A549 (cell line): Measurements from ENCODE around the gene SYNDIG1L. TPM values are rescaled to one million over a fixed set of nuclear protein-coding genes. Genes with fewer than 3 reads are reported as not detected.

Experiments used
- ATAC-seq, 2 experiments: fragments of 200-7000 bp in 1 of 2; fragments of >200 bp in 1 of 2; cut with Nextera tagmentation in 1 of 2; cut with Tn5 transposase in 1 of 2; 3 replicates each; pipeline versions ENCODE4 v1.8.0 to v1.9.1; 2018 to 2020; ENCODE audit warnings: mild to moderate bottlenecking in 1 of 2, moderate library complexity in 1 of 2
- CTCF ChIA-PET: fragments of 300-600 bp; sonication (Branson Sonifier 250); formaldehyde crosslinking; extraction: SDS; loops from one replicate; lab custom pipeline; 2021; ENCODE audit warnings: antibody characterized with exemption, inconsistent platforms; lab: Yijun Ruan, JAX
- POLR2A ChIA-PET: fragments of 350-600 bp; formaldehyde crosslinking; extraction: SDS; loops from one replicate; lab custom pipeline; 2021; ENCODE audit warnings: antibody characterized with exemption, inconsistent platforms; lab: Yijun Ruan, JAX
- DNase-seq, 2 experiments: peaks; one replicate each; pipeline versions ENCODE4 v3.0.0 to v3.0.0-alpha.2; 2011 to 2016; ENCODE audit warnings: low read depth in 1 of 2, low spot score in 1 of 2
- FAIRE-seq: peaks from 2 replicates; lab custom pipeline; 2011; peaks lifted over from hg19 to GRCh38; lab: Jason Lieb, UNC
- H3K27ac ChIP-seq, 2 experiments: fragments of >200 bp; sonication (Bioruptor Twin); formaldehyde crosslinking; 3 replicates each; pipeline ENCODE4 v1.5.1; 2016 to 2017
- H3K4me1 ChIP-seq: fragments of >200 bp; sonication (Bioruptor Twin); formaldehyde crosslinking; 3 replicates; pipeline ENCODE4 v1.6.1; 2016
- H3K4me2 ChIP-seq: fragments of >200 bp; sonication (Bioruptor Twin); formaldehyde crosslinking; 3 replicates; pipeline ENCODE4 v1.6.1; 2016
- H3K4me3 ChIP-seq: fragments of >200 bp; sonication (Bioruptor Twin); formaldehyde crosslinking; 3 replicates; pipeline ENCODE4 v1.5.1; 2016
- H3K9me3 ChIP-seq: fragments of >200 bp; sonication (Bioruptor Twin); formaldehyde crosslinking; 3 replicates; pipeline ENCODE4 v1.6.1; 2016
- CBX2 ChIP-seq: fragments of 200-600 bp; sonication (generic); IDR thresholded peaks from 2 replicates; pipeline ENCODE4 v1.6.1; 2016; ENCODE audit warnings: low read depth, mild to moderate bottlenecking, borderline replicate concordance
- CHD2 ChIP-seq: fragments of 150-350 bp; IDR thresholded peaks from 2 replicates; pipeline ENCODE4 v1.6.1; 2014; ENCODE audit warnings: low read length; ENCODE audit not compliant: partially characterized antibody
- CHD4 ChIP-seq: fragments of 200-600 bp; sonication (generic); IDR thresholded peaks from 2 replicates; pipeline ENCODE4 v1.6.1; 2016; ENCODE audit warnings: antibody characterized with exemption, mild to moderate bottlenecking, borderline replicate concordance
- FOXS1 ChIP-seq: fragments of 250-450 bp; sonication (Bioruptor Pico); IDR thresholded peaks from 2 replicates; pipeline ENCODE4 v1.5.0; 2020; ENCODE audit warnings: mild to moderate bottlenecking, moderate library complexity
- HEYL ChIP-seq: fragments of 250-450 bp; sonication (Bioruptor Pico); IDR thresholded peaks from 2 replicates; pipeline ENCODE4 v1.8.0; 2021; ENCODE audit warnings: mild to moderate bottlenecking, moderate library complexity
- HOXB5 ChIP-seq: fragments of 250-450 bp; sonication (Bioruptor Pico); IDR thresholded peaks from 2 replicates; pipeline ENCODE4 v1.5.0; 2020; ENCODE audit warnings: mild to moderate bottlenecking, moderate library complexity
- MAX ChIP-seq: IDR thresholded peaks from 2 replicates; pipeline ENCODE4 v1.6.1; 2012
- MYC ChIP-seq: IDR thresholded peaks from 2 replicates; pipeline ENCODE4 v1.6.1; 2012; ENCODE audit warnings: mild to moderate bottlenecking, inconsistent platforms, low read length, improper control_type of control experiment, borderline replicate concordance
- NPAS2 ChIP-seq: fragments of 250-450 bp; sonication (Bioruptor Pico); IDR thresholded peaks from 2 replicates; pipeline ENCODE4 v1.8.0; 2022; ENCODE audit warnings: mild to moderate bottlenecking, moderate library complexity, borderline replicate concordance
- NR3C1 ChIP-seq: fragments of >200 bp; sonication (Bioruptor Twin); formaldehyde crosslinking; IDR thresholded peaks from 3 replicates; pipeline ENCODE4 v1.6.1; 2017
- PHF8 ChIP-seq: fragments of 200-600 bp; sonication (generic); IDR thresholded peaks from 2 replicates; pipeline ENCODE4 v1.6.1; 2016; ENCODE audit warnings: low read depth, mild to moderate bottlenecking, antibody characterized with exemption, moderate library complexity, borderline replicate concordance
- RAD21 ChIP-seq, 2 experiments: fragments of >200 bp in 1 of 2; sonication (Bioruptor Twin) in 1 of 2; formaldehyde crosslinking in 1 of 2; IDR thresholded peaks in 1 of 2; conservative IDR thresholded peaks in 1 of 2; 2 replicates in 1 of 2; 3 replicates in 1 of 2; pipeline ENCODE4 v1.6.1; 2012 to 2018; ENCODE audit warnings: inconsistent platforms in 1 of 2
- SMC3 ChIP-seq: fragments of >200 bp; sonication (Bioruptor Twin); formaldehyde crosslinking; IDR thresholded peaks from 3 replicates; pipeline ENCODE4 v1.6.1; 2018; ENCODE audit warnings: inconsistent platforms
- SREBF2 ChIP-seq: fragments of 450-650 bp; IDR thresholded peaks from 2 replicates; pipeline ENCODE4 v1.6.1; 2014; ENCODE audit warnings: mild to moderate bottlenecking, moderate library complexity
- TP53 ChIP-seq: fragments of 250-450 bp; sonication (Bioruptor Pico); IDR thresholded peaks from 2 replicates; pipeline ENCODE4 v1.5.0; 2021; ENCODE audit warnings: mild to moderate bottlenecking, moderate library complexity
- ZC3H11A ChIP-seq: fragments of 450-650 bp; IDR thresholded peaks from 2 replicates; pipeline ENCODE4 v1.6.1; 2014; ENCODE audit warnings: antibody characterized with exemption, mild to moderate bottlenecking
- WGBS: methylation state at CpG from one replicate; pipeline ENCODE4 v1.1.6; 2017; ENCODE audit errors: missing lambda C conversion rate; 5-methylcytosine and 5-hydroxymethylcytosine counted together
- polyA plus RNA-seq, 4 experiments: library from polyadenylated mRNA; depleted of rRNA in 3 of 4; stranded (reverse); fragments of >200 nt; fragmentation: RNase III in 1 of 4; extraction: RNeasy Plus Mini Kit Qiagen cat#74134 plus additional on column Dnase treatment in 1 of 4; gene quantifications; 2 replicates in 3 of 4; 3 replicates in 1 of 4; pipeline ENCODE4 v1.2.3, GENCODE V29; 2011 to 2017
- TF ChIP-seq, protein P1 (sequence below): fragments of >200 bp; sonication (Bioruptor Twin); formaldehyde crosslinking; IDR thresholded peaks from 2 replicates; pipeline ENCODE4 v1.6.1; 2016
- TF ChIP-seq, protein P2 (sequence below): IDR thresholded peaks from 2 replicates; pipeline ENCODE4 v1.6.1; 2012; ENCODE audit warnings: low read depth, borderline replicate concordance
- TF ChIP-seq, protein P3 (sequence below): fragments of >200 bp; sonication (Bioruptor Twin); formaldehyde crosslinking; IDR thresholded peaks from 3 replicates; pipeline ENCODE4 v1.5.1; 2016
- TF ChIP-seq, protein P4 (sequence below): fragments of 150-350 bp; IDR thresholded peaks from 2 replicates; pipeline ENCODE4 v1.6.1; 2014; ENCODE audit warnings: low read depth, mild to moderate bottlenecking, low read length
- TF ChIP-seq, protein P5 (sequence below): IDR thresholded peaks from 2 replicates; pipeline ENCODE4 v1.6.1; 2012
- TF ChIP-seq, protein P6 (sequence below): fragments of 250-450 bp; sonication (Bioruptor Pico); IDR thresholded peaks from 2 replicates; pipeline ENCODE4 v1.5.0; 2020; ENCODE audit warnings: low read depth, mild to moderate bottlenecking, moderate library complexity

The SYNDIG1L gene
- polyA plus RNA-seq, 2 of the 4 experiments (the other 2 are of a cell fraction), result not detected

- TF ChIP-seq SREBF2, result no peak
- TF ChIP-seq, protein P1, sequence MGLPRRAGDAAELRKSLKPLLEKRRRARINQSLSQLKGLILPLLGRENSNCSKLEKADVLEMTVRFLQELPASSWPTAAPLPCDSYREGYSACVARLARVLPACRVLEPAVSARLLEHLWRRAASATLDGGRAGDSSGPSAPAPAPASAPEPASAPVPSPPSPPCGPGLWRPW, result no peak
- no peak for TF ChIP-seq PHF8
- TF ChIP-seq FOXS1 (CRISPR knock-in tag), result no peak
- TF ChIP-seq, protein P2, sequence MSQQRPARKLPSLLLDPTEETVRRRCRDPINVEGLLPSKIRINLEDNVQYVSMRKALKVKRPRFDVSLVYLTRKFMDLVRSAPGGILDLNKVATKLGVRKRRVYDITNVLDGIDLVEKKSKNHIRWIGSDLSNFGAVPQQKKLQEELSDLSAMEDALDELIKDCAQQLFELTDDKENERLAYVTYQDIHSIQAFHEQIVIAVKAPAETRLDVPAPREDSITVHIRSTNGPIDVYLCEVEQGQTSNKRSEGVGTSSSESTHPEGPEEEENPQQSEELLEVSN, result no peak
- TF ChIP-seq CBX2, result no peak
- TF ChIP-seq, protein P3, sequence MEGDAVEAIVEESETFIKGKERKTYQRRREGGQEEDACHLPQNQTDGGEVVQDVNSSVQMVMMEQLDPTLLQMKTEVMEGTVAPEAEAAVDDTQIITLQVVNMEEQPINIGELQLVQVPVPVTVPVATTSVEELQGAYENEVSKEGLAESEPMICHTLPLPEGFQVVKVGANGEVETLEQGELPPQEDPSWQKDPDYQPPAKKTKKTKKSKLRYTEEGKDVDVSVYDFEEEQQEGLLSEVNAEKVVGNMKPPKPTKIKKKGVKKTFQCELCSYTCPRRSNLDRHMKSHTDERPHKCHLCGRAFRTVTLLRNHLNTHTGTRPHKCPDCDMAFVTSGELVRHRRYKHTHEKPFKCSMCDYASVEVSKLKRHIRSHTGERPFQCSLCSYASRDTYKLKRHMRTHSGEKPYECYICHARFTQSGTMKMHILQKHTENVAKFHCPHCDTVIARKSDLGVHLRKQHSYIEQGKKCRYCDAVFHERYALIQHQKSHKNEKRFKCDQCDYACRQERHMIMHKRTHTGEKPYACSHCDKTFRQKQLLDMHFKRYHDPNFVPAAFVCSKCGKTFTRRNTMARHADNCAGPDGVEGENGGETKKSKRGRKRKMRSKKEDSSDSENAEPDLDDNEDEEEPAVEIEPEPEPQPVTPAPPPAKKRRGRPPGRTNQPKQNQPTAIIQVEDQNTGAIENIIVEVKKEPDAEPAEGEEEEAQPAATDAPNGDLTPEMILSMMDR, result no peak
- no peak for TF ChIP-seq RAD21 (conservative IDR thresholded peaks at IDR 0.05 in 1 of 2, IDR thresholded peaks at IDR 0.05 in 1 of 2)
- no peak for TF ChIP-seq CHD4
- TF ChIP-seq, all 56 proteins: peak for 0
- ChIA-PET CTCF (interaction anchor here (1.1 kb wide), 1 partner anchor 9 kb away, joined by 4 read pairs; no protein-coding TSS in a partner anchor), POLR2A (no interaction called here)
- Histone ChIP-seq H3K4me3 (no peak overlapping the region), H3K4me1 (no peaks in the 10 kb centered on the region), H3K9me3 (no peaks in the 10 kb centered on the region), H3K27ac (no peak overlapping the region), H3K4me2 (no peak overlapping the region)
- FAIRE-seq (no peak), ATAC-seq (no peak), DNase-seq (no peak)
- WGBS, result 45% methylated on average over 4 of the region's 6 CpGs
These were observed 16.6 kb downstream of the SYNDIG1L start for GRCh38 chr14:74409441-74409840.

GRCh38 chr14:74408870-74409269, 17.1 kb downstream of the SYNDIG1L start:
- POLR2A ChIA-PET, result no interaction called here

DNA sequence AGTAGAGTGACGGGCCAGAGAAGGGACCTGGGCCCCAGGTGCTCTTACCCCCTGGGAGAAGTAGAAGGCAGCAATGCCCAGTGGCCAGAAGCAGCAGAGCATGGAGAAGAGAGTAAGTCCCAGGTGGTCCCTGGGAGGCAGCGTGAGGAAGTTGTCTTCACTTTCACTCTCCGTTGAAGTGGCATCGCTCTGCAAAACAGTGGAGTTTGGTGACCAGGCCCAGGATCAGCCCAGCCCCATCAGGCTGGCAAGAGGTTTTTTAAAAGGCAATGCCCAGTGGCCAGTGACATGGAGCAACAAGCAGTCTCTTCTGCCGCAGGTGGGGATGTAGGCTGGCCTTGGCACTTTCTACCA, 18.2 kb downstream of the SYNDIG1L start:
- Histone ChIP-seq H3K4me3 (no peak overlapping the region), H3K9me3 (no peaks in the 10 kb centered on the region), H3K4me1 (no peaks in the 10 kb centered on the region), H3K4me2 (no peak overlapping the region), H3K27ac (no peak overlapping the region)
- DNase-seq (no peak), ATAC-seq (no peak), FAIRE-seq (no peak)
- ChIA-PET CTCF (interaction anchor here (0.8 to 1.3 kb wide), 2 partner anchors 19 to 25 kb away, joined by 3 to 5 read pairs; no protein-coding TSS in a partner anchor), POLR2A (no interaction called here)
- WGBS, result 87% methylated on average over 5 of the region's 5 CpGs
- no peak for TF ChIP-seq SREBF2
- TF ChIP-seq NR3C1, result no peak
- TF ChIP-seq, protein P3, result no peak
- TF ChIP-seq MAX, result no peak
- TF ChIP-seq, protein P4, sequence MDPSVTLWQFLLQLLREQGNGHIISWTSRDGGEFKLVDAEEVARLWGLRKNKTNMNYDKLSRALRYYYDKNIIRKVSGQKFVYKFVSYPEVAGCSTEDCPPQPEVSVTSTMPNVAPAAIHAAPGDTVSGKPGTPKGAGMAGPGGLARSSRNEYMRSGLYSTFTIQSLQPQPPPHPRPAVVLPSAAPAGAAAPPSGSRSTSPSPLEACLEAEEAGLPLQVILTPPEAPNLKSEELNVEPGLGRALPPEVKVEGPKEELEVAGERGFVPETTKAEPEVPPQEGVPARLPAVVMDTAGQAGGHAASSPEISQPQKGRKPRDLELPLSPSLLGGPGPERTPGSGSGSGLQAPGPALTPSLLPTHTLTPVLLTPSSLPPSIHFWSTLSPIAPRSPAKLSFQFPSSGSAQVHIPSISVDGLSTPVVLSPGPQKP, result no peak
- no peak for TF ChIP-seq HOXB5
- no peak for TF ChIP-seq NPAS2 (CRISPR knock-in tag)
- TF ChIP-seq, protein P5, sequence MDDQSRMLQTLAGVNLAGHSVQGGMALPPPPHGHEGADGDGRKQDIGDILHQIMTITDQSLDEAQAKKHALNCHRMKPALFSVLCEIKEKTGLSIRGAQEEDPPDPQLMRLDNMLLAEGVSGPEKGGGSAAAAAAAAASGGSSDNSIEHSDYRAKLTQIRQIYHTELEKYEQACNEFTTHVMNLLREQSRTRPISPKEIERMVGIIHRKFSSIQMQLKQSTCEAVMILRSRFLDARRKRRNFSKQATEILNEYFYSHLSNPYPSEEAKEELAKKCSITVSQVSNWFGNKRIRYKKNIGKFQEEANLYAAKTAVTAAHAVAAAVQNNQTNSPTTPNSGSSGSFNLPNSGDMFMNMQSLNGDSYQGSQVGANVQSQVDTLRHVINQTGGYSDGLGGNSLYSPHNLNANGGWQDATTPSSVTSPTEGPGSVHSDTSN, result no peak
- TF ChIP-seq, protein P1, result no peak
- no peak for TF ChIP-seq MYC
- no peak for TF ChIP-seq HEYL (CRISPR knock-in tag)
- no peak for TF ChIP-seq TP53 (CRISPR knock-in tag)
- TF ChIP-seq CHD2, result no peak
- TF ChIP-seq, protein P2, result no peak
- TF ChIP-seq SMC3, result no peak
- no peak for TF ChIP-seq PHF8
- TF ChIP-seq, protein P6, sequence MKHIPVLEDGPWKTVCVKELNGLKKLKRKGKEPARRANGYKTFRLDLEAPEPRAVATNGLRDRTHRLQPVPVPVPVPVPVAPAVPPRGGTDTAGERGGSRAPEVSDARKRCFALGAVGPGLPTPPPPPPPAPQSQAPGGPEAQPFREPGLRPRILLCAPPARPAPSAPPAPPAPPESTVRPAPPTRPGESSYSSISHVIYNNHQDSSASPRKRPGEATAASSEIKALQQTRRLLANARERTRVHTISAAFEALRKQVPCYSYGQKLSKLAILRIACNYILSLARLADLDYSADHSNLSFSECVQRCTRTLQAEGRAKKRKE (CRISPR knock-in tag), result no peak

More at GRCh38 chr14:74408870-74409269, 17.1 kb downstream of the SYNDIG1L start:
- no peak overlapping the region for H3K4me2 ChIP-seq
- no peaks in the 10 kb centered on the region for H3K4me1 ChIP-seq
- H3K9me3 ChIP-seq, result no peaks in the 10 kb centered on the region
- CTCF ChIA-PET, result interaction anchor here (1.1 to 1.3 kb wide), 2 partner anchors 9 to 20 kb away, joined by 4 to 5 read pairs; no protein-coding TSS in a partner anchor
- ATAC-seq (no peak), FAIRE-seq (no peak), DNase-seq (no peak)
- H3K27ac ChIP-seq, result no peak overlapping the region
- WGBS, result 57% methylated on average over 3 of the region's 3 CpGs
- TF ChIP-seq TP53 (CRISPR knock-in tag) (no peak), ZC3H11A (peak; percentile 84)
- no peak overlapping the region for H3K4me3 ChIP-seq
